NCI-H524 (cell line): ENCODE measurements around the gene SLC6A15.

Experiments
- DNase-seq, 2 experiments: peaks; one replicate each; lab custom pipeline; 2025; lab: John Stamatoyannopoulos, UW

SLC6A15 gene

DNA sequence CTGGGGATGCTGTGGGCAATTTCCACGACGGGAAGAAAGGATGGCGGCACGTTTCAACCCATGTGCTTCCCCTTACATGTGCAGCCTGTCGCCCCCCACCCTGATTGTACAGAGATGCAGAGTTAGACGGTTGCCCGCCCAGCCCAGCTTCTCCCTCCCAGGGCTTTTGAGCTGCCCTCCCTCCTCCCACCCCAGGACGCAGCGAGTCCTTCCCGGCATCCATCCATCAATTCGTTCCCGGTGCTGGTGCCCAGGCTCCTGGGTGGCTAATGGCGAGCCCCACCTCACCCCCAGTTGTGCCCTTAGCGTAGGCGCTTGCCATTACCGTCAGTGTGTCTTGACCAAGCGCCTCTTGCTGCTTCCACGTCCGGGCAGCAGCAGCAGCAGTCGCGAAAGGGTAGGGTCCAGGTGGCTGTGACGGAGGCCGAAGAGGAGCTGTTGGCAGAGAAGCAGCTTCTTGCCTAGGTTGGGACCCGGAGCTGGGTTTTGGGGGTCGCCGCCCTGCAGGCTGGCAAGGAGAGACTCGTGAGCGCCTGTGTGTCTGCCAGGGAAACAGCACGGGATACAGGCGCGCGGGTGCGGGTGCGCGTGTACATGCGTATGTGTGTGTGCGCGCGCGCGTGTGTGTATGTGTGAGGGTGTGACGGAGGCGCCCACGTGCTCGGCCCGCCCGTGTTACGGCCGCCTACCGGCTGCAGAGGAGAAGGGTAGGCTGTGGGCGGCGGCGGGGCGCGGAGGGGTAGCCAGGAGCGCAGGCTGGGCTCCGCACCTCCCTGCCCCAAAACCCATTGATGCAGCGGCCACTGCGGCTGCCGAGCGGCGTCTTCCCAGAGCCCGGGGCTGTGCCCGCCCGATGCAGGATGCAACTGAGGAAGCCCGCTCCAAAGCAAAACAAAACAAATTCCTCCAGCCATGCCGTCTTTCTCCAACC, at the start of gene SLC6A15:
TSS of gene SLC6A15 (minus strand) at position 602 of the 931 bp plus-strand sequence. CDS start 20,679 bp downstream, outside the sequence.
- peak; percentile 80 to 89 for DNase-seq

DNA sequence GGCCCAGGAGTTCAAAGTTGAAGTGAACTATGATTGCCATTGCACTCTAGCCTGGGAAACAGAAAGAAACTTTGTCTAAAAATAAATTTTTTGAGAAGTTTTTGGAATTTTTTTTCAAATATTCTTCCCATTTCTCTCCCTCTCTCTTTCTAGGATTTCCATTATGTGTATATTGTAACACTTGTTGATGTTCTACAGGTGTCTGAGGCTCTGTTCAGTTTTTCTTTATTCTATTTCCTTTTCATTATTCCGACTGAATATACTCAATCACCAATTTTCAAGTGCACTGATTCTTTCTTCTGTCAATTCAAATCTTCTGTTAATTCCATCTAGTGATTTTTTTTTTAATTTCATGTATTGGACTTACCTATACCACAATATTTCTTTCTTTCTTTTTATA, 48.3 kb upstream of the SLC6A15 start:
- DNase-seq: no peak

DNA sequence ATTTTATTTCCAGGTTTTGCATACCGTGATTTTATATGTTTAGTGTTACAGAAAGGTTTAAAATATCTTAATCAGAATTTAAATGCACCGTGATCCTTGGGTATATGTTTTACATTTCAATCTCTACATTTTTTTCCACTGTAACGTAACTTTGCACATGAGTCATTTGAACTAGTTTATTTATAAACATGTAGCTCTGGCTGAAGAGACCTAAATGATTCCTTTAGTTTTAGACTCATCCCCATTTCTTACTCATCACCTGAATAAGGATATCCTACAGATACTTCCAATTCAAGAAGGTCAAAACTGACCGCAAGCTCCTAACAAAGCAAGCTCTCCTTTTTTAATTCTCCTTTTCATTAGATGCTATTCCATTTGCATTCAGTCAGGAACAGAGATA, 42.7 kb upstream of the SLC6A15 start:
- no peak for DNase-seq

DNA sequence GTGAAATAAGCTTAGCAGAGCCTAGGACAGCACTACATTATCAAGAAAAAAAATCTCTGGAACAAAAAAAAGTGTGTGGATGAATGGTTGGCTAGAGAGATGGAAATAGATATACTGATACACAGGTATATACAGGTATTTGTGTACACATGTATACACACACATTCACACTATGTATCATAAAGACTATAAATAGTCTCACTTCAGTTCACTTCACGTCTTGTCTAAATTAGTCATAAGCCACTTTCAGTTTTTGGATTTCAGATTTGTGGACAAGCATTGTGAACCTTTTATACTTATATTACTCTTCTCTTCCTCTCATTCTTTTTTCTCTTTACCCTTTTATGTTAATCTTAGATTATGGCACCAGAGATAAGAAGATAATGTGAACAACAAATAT, 41.8 kb upstream of the SLC6A15 start:
- DNase-seq: no peak

DNA sequence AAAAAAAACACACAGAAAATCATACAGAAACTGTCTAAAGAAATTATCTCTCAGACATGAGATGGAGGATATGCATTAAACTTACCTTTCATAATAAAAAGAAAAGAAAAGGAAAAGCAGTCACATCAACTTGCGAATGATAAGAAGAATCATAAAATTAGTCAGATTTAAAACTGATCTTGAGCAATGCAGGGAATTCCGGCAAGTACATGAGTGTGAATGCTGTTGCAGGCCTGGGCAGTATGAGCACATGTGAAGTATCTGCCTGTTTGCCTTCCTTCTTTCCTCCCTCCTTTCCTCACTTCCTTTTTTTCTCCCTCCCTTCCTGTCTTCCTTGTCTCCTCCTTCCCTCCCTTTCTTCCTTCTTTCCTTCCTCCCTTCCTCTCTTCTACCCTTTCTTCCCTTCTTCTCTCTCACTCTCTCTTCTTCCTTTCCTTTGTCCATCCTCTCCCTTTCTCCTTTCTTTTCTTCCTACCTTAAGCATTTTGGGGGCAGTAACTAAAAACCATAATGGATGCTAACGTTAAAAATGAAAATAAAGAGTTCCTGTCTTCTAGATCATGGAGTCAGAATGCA, 38.5 kb upstream of the SLC6A15 start:
- DNase-seq: no peak

DNA sequence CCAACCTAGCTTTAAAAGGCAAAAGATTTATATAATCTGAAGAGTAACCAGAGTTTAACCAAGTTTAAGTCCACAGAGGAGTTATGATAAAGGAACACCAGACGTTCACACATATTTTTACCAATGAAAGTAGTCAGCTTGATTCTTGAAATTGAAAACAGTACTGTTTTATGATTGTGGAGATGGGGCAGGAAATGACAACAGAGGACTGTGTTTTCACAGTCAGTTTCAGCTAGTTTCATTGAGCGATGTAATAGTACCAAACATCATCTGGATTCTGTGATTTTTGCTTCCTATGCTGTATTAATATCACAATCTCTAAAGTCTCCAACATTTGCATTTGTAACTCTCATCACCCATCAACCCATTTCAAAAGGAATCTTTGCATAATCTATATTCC, 34.2 kb upstream of the SLC6A15 start:
- DNase-seq: no peak

DNA sequence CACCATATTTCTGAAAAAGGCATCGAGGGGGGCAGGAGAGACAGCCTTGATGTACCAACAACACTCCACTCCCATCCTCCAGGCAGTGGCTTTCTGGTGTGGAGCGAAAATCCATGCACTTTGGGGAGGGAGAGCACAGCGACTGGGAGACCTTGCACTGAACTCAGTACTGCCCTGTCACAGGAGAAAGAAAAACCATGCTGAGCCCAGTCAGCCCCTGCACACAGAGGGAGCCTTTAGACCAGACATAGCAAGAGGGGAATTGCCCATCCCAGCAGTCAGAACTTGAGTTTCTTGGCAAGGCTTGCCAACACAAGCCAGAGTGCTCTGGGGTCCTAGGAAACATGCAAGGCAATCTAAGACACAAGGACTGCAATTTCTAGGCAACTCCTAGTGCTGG, 24.8 kb upstream of the SLC6A15 start:
- no peak for DNase-seq

DNA sequence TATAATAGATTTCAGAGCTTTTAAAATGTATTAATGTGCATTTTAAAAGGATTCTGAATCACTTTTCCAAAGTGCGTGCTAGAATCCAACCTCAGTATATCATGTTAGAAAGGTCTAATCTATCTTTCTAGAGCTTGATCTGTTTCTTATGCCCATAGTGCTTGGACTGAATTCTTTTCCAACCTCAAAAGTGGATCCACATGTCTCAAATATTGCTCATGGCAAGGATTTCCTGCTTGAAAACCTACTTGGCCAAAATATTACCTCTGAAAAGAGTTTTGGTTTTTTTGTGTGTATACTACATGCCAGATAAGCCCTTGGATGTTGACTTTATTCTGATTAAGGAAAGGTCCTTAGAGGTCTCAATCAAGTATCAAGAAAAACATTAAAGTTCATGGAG, 16.9 kb upstream of the SLC6A15 start:
- no peak for DNase-seq

DNA sequence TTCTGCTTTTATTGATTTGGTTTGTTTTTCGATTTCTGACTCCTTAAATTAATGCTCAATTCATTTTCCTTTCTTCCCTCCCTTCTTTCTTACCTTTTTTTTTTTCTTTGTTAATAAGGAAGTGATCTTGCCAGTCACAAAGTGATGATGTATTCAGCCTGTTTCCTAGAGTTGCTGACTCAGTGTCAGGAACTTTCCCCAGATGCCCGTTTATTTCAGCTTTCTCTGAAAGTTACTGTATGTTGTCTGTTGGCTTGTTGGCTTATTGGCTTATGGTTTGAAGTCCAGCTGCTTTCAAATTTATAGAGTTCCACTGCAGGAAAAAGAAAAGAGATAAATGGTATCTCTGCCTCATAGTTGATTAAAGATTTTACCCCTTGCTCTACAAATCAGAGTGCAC, 12.4 kb upstream of the SLC6A15 start:
- DNase-seq: no peak

DNA sequence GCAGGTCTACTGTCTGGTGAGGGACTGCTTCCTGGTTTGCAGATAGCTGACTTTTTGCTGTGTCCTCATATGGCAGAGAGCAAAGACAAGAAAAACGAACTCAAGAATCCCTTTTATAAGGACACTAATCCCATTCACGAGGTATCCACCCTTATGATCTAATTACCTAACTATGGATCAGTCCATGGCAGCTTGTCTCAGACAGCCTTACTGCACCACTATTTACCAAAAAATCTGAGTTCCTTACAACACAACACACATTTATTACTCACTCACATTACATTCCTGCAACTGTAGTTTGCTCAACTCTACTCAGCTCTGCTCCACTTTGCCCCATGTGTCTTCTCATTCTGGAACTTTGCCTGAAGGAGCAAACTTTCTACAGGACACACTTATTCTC, 10.1 kb upstream of the SLC6A15 start:
- no peak for DNase-seq

DNA sequence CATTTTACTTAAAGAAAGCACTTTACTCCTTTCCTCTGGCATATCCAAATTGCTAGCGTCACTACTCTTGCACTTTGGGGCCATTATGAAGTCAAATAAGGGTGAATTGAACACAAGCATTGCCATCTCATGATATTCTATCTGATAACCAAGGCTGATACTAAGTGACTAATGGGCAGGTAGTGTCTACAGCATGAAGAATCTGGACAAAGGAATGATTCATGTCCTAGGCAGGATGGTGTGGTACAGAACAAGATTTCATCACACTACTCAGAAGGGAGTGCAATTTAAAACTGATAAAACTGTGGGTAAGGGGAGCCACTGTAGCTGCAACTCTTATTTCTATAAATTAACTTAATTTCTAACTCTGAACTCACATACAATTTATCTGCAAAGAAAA, 7.7 kb upstream of the SLC6A15 start:
- no peak for DNase-seq

DNA sequence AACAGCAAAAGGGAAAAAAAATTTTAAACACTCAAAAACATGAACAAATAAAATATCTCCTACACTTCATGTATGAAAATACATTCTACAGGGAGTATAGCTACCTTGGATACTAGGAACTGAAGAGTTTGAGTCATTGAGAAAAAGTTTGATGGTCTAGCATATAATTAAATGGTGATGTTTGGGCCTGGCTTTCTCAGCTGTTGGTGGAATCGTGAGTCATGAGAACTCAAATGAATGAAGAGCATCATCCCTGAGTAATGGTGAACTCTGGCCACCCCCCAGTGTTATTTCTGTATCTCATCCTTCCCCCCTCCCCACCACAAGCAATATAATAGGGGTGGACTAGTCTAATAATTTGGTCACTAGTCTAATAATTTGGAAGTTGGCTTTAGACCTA, 6.7 kb upstream of the SLC6A15 start:
- DNase-seq: no peak

DNA sequence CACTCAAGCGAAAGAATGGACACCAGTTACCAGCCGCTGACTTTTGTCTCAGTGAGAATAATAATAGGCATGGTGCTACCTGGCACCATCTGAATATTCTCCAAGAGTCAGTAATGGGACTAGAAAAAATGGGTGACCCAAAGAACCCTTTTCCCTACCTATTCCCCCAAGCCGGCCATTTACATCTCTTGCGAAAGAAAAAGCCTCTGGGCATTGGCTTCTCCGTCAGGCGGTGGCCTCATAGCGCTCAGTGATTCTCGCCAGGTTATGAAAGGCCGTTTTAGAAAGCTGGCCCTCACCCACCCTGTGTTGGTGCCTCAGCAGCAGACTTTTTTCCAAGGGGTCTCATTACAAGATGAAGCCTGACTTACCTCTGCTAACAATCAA, 523 bp upstream of the SLC6A15 start:
- DNase-seq: no peak

DNA sequence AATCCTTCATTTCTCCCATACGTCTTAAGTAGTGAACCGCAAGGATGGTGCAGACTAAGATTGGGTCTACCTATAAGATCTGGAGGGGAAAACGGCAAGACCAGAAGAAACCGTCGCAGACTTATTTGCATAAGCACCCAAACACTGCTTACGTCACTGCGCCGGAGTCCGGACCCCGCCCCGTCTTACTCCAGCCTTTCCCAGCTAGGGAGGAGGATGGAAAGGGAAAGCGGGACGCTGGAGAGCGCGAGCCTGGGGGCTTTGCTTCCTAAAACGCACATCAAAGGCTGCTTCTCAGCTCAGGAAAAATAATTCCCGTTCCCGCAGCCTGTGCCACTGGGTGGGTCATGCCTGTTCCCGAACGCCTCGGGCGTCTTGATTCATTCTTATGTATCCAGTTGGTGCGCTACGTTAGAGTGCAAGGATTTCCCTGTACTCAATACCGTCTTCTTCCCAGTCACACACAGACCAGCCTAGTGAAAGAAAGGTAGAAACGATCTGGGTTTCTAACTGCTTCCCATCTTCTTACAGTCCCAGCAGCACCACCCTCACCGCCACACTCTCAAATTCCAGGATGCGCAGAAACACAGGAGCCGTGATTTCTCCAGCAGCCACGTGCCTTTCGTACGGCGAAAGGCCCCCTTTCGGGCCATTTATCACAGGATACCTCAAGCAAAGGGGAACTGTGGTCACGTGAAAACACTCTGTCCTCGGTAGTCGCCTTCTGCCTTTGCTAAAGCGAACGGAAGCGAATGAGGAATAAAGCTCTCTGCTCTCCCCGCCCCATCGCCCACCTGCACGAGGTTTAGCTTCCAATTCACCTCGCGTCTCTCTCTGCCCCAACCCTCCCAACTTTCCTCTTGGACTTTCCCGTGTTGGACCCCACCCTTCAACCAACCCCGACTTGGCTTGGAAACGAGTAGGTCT, 1.1 kb downstream of the SLC6A15 start:
- peak; percentile 73 to 86 for DNase-seq

DNA sequence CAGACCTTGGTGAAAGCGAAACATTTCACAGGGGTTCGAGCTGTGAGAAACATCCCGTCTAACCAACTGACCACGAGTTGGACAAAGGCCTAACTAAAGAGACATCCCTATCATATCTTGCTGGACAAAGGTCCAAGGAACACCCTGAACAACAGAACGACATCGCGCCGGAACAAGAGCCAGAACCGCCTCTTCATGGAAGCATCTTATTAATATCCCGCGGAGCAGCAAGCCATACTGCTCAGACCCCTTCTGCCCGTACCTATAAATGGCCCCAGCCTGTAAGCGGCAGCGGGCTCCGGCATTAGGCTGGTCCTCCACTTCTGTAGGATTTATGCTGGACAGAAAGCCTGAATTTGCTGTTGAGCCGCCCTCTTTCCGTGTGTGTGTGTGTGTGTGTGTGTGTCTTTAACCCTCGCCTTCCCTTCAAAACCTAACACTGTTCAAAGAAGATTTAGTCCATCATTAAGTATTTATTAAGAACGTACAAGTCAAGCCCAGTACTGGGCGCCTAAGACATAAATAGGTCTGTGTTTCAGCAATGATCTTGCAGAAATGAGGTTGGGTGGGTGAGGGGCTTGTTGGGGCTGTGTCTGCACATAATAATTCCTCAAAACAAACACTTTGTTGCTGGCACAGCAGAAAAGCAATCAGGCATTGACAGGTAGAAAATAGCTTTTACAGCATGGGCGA, 1.9 kb downstream of the SLC6A15 start:
- DNase-seq: peak; percentile 1 to 52

DNA sequence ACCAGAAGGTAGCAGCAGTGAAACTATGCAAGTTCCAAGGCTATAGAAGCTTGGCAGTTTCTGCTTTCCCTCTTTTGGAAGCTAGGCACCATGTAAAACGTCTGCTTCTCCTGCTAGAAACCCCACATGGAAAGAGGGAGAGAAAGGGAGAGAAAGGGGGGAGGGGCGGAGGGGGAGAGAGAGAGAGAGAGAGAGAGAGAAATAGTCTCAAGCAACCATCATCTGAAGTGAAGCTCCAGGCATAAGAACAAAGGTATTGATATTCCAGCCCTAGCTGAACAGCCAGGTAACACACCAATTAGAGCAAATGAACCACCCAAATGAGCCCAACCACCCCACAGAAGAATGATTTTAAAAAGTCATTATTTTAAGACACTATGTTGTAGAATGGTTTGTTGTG, 8.5 kb downstream of the SLC6A15 start:
- no peak for DNase-seq

DNA sequence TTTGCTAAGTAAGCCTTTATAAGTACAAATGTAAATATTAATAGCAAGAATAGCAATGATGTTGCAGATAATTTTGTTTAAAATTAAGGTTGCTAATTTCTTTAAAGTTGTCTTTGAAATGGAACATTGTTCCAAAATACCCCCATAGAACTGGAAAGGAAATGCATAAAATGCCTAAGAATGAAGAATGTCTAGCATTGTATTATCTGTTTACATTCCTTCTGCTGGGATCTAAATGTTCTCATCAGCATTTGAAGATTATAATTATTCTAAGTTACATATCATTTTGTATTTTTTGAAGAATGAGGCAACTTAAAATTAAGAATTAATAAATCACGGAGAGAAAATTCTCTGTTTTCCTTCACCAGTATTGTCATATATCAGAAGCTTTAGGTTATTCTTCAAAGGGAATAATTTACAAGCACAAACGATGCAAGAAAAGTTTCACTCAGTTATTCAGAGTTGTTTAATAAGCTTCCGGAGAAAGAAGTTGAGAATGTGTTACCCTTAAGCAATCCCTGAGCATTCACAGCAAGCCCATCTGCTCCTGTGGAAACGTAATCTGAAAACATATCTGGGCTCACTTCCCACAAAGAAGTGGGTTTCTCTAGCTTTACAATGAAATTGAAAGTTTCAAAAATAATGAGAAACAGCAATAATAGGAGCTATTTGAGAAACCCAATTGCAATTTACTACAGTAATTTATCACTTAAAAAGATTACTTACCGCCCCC, 21.3 kb downstream of the SLC6A15 start:
- no peak for DNase-seq

DNA sequence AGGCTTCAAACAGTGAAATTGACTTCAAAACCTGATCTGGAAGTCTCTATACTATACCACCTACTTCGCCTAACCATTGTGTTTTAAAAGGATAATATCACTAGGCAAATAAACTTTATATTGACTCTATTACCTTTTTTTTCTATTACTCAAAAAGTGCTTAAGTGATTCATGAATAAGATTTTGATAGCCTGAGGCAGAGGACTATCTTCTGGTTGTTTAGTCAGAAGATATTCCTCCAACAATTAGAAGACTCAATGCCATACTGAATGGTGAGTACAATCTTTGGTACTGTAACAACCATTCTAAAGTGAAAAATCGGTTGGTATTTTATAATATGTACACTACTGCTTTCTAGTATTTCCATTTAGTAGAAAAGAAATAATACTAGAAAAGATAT, 22.8 kb downstream of the SLC6A15 start:
- no peak for DNase-seq

DNA sequence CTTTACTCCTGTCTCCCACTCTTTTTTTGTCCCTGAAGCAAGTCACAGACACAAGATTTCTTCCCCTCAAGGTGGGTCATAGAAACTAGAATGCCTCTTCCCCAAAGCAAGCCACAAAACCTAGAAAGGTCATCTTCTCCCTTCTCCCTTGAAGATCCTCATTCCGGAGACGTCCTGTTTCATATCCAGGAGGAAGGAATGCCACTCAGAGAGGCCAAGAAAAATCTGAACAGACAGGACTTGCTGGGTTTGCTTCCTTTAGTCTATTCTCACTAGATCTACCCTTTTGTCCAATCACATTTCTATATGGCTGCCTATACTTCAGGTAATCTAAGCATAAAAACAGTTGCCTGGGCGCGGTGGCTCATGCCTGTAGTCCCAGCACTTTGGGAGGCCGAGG, 23.7 kb downstream of the SLC6A15 start:
- DNase-seq: no peak

DNA sequence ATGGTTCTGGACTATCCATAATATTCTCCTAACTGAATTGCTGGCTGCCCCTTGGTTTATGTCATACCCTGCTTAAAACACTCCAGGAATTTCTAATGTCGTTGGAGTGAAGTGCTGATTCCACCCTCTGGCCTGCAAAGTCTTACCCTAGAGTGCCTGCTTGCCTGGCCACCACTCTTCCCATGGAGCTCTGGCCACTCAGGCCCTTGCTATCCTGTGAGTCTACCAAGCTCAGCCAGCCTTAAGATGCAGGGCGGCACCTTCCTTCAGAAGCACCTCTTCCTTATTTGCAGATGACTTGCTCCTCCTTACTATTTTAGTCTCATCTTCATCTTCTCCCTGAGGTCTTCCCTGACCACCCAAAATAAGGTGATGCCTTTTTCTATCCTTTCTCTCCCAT, 35.3 kb downstream of the SLC6A15 start:
- no peak for DNase-seq

DNA sequence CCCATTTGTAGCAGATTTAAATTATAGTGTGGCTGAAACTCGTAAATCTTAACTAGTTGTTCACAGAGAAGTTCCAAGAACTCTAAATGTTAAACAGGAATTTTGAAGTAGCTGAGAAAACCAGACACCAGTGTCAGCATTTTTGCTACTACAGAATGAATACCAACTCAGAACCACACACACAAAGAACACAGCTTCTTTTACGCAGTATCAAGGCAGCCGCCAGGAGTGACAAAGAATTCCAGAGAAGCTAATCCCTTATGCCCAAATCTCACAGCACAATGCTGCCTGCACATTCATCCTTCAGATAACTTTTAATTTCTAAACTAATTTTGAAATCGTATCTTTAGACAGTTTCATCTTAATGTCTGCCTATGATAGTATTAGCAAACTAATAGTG, 37.4 kb downstream of the SLC6A15 start:
- DNase-seq: no peak
